SK-N-SH treated with all-trans-retinoic acid at 6 μM for 48 hours (cell line): Measurements from ENCODE around the gene SASH1.

Experiments
- ARNTL ChIP-seq: fragments of 450-650 bp; formaldehyde crosslinking; IDR thresholded peaks from 2 replicates; pipeline ENCODE4 v1.5.0; 2020; ENCODE audit warnings: low read depth, mild to moderate bottlenecking, moderate library complexity, borderline replicate concordance
- CREB5 ChIP-seq: fragments of 250-450 bp; sonication (Bioruptor Pico); IDR thresholded peaks from 2 replicates; pipeline ENCODE4 v1.5.1; 2020; ENCODE audit warnings: low read depth, mild to moderate bottlenecking, moderate library complexity
- CSDC2 ChIP-seq: fragments of 250-450 bp; sonication (Bioruptor Pico); IDR thresholded peaks from 2 replicates; pipeline ENCODE4 v1.5.0; 2020; ENCODE audit warnings: mild to moderate bottlenecking, moderate library complexity
- CSRNP3 ChIP-seq: fragments of 250-450 bp; sonication (Bioruptor Pico); IDR thresholded peaks from 2 replicates; pipeline ENCODE4 v1.5.1; 2021; ENCODE audit warnings: mild to moderate bottlenecking, moderate library complexity
- TOX ChIP-seq: fragments of 250-450 bp; sonication (Bioruptor Pico); IDR thresholded peaks from 2 replicates; pipeline ENCODE4 v1.8.0; 2021; ENCODE audit warnings: mild to moderate bottlenecking, moderate library complexity, borderline replicate concordance
- ZC3H10 ChIP-seq: fragments of 250-450 bp; sonication (Bioruptor Pico); IDR thresholded peaks from 2 replicates; pipeline ENCODE4 v1.5.1; 2021; ENCODE audit warnings: mild to moderate bottlenecking, moderate library complexity
- ZFP30 ChIP-seq: fragments of 450-650 bp; formaldehyde crosslinking; IDR thresholded peaks from 2 replicates; pipeline ENCODE4 v1.5.0; 2022; ENCODE audit warnings: mild to moderate bottlenecking, moderate library complexity
- TF ChIP-seq, protein P1 (sequence below): fragments of 250-450 bp; sonication (Bioruptor Pico); IDR thresholded peaks from 2 replicates; pipeline ENCODE4 v1.8.0; 2020; ENCODE audit warnings: mild to moderate bottlenecking, moderate library complexity, borderline replicate concordance

DNA sequence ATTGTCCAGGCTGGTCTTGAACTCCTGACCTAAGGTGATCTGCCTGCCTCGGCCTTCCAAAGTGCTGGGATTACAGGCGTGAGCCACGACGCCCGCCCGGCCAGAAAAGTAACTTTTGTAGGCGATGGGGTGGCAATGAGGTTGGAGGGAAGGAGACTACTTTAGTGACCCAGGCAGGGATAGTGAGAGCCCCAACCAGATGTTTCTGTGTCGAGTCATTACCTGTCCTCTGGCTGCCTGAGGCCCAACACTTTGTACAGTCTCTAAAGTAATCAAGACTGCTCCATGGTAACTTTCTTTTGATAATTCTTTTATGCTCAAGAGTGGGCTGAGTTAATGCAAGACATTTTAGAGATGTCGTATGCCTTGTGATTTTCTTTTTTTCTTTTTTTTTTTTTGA lies 6.8 kb downstream of the SASH1 start:
- no peak for TF ChIP-seq ZFP30 (CRISPR knock-in tag)
- no peak for TF ChIP-seq CREB5 (CRISPR knock-in tag)
- TF ChIP-seq, protein P1, sequence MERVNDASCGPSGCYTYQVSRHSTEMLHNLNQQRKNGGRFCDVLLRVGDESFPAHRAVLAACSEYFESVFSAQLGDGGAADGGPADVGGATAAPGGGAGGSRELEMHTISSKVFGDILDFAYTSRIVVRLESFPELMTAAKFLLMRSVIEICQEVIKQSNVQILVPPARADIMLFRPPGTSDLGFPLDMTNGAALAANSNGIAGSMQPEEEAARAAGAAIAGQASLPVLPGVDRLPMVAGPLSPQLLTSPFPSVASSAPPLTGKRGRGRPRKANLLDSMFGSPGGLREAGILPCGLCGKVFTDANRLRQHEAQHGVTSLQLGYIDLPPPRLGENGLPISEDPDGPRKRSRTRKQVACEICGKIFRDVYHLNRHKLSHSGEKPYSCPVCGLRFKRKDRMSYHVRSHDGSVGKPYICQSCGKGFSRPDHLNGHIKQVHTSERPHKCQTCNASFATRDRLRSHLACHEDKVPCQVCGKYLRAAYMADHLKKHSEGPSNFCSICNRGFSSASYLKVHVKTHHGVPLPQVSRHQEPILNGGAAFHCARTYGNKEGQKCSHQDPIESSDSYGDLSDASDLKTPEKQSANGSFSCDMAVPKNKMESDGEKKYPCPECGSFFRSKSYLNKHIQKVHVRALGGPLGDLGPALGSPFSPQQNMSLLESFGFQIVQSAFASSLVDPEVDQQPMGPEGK (CRISPR knock-in tag): no peak
- TF ChIP-seq ZC3H10 (CRISPR knock-in tag): no peak
- no peak for TF ChIP-seq CSDC2 (CRISPR knock-in tag)
- TF ChIP-seq TOX (CRISPR knock-in tag): no peak
- no peak for TF ChIP-seq ARNTL (CRISPR knock-in tag)
- no peak for TF ChIP-seq CSRNP3 (CRISPR knock-in tag)
